HG03095 (cell line): Measurements from ENCODE around the gene ARRDC5.
"Not testable (repeated sequence)": the region's sequence is repeated elsewhere in the genome, so short reads cannot be mapped to it uniquely, and the experiment has no call there.

ENCODE experiments used
- ATAC-seq: cut with Tn5 transposase; IDR thresholded peaks from one replicate; pipeline ENCODE4 v1.9.1; 2021; ENCODE audit warnings: moderate library complexity; ENCODE audit not compliant: unreplicated experiment

The ARRDC5 gene

DNA sequence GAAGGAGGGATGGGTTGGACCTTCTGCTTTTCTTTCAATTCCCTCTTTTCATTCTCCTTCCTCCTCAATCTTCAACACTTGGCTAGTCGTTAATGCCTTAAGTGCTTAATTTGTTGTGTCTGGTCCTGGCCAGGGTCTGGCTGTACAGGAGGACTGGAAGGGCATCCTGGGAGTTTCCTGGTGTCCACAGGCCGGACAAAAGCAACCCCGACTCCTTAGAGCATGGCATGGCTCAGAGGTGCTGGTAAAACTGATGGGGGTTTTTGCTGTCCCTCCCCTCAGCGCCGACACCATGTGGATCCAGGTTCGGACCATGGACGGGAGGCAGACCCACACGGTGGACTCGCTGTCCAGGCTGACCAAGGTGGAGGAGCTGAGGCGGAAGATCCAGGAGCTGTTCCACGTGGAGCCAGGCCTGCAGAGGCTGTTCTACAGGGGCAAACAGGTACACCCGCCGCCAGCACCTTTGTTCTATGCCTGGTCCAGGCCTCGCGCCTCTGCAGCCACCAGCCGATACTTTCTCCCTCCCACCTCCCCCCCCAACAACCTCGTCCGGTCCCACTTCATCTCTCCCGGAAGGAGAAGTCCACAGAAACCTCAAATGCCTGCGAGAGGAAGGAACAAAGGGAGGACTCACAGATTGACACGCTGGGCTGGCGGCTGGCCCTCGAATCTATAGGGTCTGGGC is 8.0 kb upstream of the ARRDC5 start:
- no peak for ATAC-seq

DNA sequence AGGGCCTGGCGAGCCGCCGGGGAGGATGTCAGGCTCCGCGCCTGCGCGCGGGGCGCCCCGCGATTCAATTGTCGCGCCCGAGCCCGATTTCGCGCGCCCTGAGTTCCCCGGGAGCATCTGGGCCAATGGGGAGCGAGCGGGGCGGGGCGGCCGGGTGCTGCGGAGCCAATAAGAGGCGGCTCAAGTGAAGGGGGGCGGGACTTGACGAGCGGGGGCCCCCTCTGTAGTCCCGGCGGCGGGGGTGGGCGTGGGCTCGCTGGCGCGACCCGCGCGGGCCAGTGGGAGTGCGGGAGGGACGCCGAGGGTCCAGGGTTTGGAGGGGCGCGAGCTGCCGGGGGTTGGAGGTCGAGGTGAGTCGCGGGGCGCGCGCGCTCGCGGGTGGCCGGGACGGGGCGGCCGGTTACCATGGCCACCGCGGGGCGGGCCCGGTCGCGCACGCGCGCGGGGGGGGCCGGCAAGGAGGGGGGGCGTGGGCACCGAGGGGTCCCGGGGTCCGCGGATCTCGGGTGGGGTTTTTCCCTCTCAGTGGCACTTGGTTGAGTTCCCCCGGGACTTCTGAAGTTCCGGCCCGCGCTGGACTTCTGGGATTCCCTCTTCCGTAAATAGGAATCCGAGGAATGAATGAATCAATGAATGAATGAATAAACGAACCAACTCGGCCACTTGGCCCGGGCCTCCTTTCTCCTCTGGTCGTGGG is 7.3 kb upstream of the ARRDC5 start:
- ATAC-seq: peak; percentile 54

DNA sequence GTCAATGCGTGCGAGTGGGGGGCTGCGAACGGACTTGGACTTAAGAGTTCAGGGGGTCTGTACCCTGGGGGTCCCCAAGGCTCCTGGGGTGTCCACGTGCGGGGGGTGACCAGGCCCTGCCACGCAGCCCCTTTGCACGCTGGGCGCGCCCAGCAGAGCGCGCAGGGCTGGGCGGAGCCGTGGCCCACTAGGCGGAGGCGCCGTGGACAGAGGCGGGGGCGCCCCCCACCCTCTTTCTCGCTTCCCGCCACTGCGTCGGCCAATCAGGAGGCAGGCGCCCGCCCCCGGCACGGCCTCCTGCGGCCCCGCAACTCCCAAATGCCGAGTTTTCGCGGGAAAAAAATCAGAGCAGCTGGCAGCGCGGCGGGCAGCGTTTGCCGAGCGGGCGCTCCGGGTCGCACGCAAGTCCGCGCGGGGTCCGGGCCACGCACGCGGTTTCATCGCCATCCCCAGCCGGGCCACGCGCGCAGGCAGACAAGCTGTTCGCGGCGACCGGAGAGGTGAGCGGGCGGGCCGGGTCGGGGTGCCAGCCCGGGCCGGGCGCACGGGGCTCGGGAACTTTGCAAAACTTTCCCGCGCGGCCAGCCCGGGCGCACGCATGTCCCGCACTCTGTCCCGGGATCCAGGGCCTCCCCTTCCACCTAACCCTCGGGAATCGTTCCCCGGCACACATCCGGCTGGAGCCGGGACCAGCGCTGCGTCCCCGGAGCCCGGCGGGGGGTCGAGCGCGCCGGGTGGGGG is 6.6 kb upstream of the ARRDC5 start, which contains the start of gene UHRF1:
TSS of gene UHRF1 (plus strand) at position 346 of the 741 bp plus-strand sequence. CDS start 1,385 bp downstream, outside the sequence.
- peak; percentile 21 for ATAC-seq

DNA sequence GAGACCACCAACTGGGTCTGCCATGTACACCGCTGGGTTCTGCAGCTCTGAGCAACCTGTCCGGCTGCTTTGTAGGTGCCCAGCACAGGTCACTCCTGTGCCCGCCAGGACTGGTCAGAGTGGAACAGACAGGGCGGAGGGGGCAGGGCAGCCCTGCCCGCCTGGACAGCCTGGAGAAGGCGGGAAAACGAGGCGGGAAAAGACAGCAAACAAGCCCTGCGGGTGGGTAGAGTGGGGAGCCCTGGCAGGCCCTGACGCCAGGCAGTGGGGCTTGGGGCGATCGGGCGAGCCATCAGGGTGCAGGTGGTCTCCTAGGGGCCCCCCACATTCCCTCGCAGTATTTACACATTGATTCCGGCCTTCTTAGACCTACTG is 6.1 kb upstream of the ARRDC5 start:
- ATAC-seq: no peak

DNA sequence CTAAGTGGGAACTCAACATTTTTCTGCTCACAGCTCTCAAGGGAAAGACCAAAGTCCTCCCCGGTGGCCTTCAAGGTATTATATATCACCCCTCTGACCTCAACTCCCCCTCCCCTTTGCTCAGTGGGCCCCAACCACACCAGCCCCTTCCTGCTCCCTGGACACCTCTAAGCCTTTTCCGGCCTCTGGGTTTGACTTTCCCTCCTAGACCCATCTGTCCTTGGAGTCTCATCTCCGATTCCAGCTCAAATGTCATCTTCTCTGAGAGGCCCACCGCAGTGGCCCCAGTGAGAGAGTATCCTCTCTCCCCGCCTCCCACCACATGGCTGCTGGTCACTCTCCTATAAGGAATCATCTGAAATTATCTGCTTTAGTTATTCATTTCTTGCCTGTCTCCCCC is 5.7 kb upstream of the ARRDC5 start:
- no peak for ATAC-seq

DNA sequence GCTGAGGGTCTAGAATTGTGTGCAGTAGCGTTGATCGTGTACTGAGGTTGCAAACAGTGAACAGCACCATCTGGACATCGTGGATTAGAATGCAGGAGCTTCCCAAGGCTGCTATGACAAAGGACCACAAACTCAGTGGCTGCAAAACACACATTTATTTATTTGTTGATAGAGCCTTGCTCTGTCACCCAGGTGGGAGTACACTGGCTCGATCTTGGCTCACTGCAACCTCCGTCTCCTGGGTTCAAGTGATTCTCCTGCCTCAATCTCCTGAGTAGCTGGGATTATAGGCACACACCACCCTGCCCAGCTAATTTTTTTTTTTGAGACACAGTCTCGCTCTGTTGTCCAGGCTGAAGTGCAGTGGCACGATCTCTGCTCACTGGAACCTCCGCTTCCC is 4.3 kb upstream of the ARRDC5 start:
- ATAC-seq: no peak

DNA sequence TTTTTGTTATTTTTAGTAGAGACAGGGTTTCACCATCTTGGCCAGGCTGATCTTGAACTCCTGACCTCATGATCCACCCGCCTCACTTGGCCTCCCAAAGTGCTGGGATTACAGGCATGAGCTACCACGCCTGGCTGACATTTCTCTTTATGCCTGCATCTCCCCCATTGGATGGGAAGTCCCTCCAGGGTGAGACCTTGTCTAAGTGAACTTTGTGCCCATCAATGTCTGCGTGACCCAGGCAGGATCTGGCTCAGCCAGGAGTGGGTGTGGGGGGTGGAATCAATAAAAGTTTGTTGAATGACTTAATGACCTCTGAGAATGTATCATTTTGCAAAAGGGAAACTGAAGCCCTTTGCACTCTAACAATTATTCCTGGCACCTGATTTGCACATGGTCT is 1.8 kb upstream of the ARRDC5 start:
- ATAC-seq: no peak

DNA sequence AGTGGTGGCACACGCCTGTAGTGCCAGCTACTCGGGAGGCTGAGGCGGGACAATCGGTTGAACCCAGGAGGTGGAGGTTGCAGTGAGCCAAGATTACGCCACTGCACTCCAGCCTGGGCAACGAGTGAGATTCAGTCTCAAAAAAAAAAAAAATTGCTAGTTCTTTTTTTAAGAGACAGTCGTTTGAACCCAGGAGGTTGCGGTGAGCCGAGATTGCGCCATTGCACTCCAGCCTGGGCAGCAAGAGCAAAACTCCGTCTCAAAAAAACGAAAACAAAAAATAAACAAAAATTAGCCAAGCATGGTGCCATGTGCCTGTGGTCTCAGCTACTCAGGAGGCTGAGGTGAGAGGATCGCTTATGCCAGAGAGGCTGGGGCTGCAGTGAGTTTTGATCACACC is 1.8 kb downstream of the ARRDC5 start:
- not testable (repeated sequence) for ATAC-seq

DNA sequence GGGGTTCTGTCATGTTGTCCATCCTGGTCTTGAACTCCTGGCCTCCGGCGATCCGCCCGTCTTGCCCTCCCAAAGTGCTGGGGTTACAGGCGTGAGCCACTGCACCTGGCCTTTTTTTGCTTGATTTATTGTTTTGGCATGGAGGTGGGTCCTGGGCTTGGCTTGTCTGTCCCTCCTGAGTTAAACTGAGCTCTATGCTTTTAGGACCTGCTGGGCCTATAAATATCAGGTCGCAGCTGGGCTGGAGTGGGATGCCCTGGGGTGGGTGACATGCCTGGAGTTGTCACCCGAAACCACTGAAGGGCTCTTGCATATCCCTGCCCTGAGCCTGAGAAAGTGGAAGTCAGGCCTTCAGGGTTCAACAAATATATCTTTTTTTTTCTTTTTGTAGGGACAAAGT is 5.5 kb downstream of the ARRDC5 start:
- ATAC-seq: no peak

DNA sequence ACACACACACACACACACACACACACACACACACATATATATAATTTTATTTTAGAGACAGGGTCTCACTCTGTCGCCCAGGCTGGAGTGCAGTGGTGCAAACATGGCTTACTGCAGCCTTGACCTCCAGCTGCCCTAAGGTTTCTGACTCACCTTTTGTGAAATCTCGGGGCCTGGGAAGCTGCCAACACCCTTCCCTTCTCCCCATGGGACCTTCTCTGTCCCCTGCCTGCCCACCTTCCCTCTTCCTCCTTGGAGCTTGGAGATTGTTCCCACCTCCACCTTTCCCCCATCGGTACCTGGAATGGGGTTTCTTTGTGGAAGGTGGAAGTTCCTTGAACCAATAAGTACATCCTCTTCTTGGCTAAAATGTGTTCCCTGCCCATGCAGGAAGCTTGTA is 6.3 kb downstream of the ARRDC5 start:
- no peak for ATAC-seq

DNA sequence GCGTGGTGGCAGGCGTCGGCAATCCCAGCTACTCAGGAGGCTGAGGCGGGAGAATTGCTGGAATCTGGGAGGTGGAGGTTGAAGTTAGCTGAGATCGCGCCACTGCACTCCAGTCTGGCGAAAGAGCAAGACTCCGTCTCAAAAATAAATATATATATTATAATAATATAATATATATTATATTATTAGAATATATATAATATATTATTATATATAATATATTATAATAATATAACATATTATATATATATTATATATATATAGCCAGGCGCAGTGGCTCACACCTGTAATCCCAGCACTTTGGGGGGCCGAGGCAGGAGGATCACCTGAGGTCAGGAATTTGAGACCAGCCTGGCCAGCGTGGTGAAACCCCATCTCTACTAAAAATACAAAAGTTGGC is 9.7 kb downstream of the ARRDC5 start:
- ATAC-seq: not testable (repeated sequence)

DNA sequence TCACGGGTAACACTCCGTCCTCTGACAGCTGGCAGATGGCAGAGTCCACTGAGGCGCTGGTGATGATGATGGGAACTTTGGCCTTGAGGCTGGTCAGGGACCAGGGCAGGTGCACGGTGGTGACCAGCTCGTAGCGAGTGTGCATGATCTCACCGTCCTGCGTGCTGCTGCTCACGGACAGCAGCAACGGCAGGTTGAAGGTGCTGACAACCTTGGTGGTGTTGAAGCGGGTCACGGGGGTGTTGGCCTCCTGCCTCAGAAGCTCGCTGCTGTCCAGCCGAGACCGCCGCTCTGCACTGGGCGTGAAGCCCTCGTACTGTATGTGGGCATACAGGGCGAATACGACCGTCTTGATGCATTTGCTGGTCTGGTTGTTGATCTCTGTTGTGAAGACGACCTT is 11.6 kb downstream of the ARRDC5 start:
- ATAC-seq: no peak

DNA sequence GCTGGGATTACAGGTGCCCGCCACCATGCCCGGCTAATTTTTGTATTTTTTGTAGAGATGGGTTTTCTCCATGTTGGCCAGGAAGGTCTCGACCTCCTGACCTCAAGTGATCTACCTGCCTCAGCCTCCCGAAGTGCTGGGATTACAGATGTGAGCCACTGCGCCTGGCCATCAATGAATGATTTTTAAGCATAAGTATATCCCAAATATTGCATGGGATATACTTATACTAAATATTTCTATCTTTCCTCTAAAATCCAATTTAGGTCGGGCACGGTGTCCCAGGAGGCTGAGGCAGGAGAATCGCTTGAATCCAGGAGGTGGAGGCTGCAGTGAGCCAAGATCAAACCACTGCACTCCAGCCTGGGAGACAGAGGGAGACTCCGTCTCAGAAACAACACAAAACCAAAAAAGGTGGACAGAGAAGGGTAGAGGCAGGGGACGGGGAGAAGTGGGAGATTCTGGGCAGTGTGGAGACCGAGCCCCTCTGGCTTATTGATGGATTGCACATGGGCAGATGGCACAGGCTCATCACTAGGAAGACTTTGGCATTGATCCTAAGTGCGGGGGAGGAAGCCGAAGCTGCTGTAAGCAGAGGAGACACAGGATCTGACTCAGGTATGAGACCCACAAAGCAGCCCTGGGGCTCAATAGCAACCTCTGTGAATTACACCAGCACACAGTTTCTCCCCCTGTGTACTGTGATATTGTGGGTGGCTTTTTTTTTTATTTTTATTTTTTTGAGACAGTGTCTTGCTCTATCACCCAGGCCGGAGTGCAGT is 13.5 kb downstream of the ARRDC5 start:
- no peak for ATAC-seq

DNA sequence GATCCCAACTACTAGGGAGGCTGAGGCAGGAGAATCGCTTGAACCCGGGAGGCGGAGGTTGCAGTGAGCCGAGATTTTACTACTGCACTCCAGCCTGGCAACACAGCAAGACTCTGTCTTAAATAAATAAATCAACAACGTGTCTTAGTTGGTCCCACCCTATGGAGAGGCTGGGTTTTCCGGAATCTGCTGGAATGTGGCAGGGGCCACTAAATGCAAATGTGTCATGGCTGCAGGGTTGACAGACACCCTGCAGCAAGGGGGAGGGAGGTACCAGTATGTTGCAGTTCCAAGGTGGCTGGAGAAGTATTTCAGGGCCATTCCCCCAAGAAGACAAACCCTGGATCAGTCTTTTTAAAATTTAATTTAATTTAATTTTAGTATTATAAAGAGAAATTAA is 14.9 kb downstream of the ARRDC5 start:
- ATAC-seq: not testable (repeated sequence)

DNA sequence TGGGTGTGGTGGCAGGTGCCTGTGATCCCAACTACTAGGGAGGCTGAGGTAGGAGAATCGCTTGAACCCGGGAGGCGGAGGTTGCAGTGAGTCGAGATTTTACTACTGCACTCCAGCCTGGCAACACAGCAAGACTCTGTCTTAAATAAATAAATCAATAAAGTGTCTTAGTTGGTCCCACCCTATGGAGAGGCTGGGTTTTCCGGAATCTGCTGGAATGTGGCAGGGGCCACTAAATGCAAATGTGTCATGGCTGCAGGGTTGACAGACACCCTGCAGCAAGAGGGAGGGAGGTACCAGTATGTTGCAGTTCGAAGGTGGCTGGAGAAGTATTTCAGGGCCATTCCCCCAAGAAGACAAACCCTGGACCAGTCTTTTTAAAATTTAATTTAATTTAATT is 17.7 kb downstream of the ARRDC5 start:
- not testable (repeated sequence) for ATAC-seq

DNA sequence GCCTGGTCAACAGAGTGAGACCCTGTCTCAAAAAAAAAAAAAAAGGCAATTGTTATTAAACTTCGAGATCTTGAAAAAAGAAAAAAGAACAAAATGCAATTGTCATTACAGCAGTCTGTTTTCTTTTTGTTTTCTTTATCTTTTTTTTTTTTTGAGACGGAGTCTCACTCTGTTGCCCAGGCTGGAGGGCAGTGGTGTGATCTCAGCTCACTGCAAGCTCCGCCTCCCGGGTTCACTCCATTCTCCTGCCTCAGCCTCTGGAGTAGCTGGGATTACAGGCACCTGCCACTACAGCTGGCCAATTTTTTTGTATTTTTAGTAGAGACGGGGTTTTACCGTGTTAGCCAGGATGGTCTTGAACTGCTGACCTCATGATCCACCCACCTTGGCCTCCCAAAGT is 19.8 kb downstream of the ARRDC5 start:
- not testable (repeated sequence) for ATAC-seq

DNA sequence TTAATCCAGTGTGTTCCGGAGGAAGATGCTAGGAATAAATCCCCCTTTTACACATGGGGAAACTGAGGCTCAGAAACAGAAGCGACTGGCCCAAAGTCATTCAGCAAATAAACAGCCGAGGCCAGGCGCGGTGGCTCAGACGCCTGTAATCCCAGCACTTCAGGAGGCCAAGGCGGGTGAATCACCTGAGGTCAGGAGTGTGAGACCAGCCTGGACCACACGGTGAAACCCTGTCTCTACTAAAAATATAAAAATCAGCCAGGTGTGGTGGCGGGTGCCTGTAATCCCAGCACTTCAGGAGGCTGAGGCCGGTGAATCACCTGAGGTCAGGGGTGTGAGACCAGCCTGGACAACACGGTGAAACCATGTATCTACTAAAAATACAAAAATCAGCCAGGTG is 23.7 kb downstream of the ARRDC5 start:
- ATAC-seq: no peak

DNA sequence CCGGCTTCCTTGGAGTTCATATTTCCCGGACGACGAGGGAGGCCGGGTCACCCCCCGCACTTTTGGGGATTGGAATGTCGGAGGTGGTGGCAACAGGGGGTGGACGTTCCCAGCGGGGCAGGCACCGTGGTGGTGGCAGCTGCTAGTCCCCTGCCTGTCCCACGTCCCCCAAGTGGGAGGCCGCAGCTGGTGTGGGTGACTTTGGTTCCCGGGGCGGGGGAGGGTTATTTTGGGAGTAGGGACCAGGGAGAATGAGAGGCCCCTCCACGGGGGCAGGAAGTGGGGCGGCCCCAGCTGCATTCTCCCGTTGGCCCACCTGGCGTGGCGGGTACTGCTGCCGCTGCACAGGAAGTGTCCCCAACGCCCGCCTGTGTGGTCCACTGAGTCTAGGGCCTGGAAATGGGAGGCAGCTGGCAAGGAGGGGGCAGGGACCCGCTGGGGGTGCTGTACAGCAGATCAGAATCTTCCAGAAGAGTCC is 24.2 kb downstream of the ARRDC5 start:
- no peak for ATAC-seq

DNA sequence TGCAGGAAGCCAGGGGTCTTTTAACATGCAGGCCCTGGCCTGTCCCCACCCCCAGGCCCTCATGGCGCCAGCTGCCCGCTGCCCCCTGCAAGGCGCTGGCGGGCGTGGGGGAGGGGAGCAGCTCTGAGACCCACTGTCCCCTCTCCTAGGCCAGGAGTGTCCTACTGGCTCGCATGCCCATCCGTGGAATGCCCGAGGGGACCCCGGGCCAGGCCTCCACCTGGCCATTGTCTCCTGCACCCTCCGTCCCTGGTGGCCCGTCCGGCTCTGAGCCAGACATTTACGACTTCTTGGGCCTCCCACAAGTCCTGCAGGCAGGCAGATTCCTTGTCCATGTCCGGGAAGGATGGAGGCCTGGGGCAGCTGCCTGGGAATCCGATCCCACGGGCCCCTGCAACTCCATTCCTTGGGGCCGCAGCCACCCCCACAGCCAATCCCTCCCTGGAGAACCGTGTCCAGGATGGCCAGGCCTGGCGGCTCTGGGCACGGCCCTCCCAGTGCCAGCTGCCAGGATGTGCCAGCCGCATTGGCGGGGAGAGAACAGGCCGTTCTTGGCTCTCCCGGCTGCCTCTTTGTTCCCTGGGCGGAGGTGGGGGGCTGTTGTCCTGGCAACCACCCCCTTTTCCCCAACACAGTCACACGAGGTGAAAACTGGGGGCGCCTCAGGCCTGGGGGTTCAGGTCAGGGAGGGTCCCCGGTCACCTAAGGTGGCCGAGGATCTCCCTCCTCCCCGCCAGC is 24.8 kb downstream of the ARRDC5 start:
- ATAC-seq: no peak

DNA sequence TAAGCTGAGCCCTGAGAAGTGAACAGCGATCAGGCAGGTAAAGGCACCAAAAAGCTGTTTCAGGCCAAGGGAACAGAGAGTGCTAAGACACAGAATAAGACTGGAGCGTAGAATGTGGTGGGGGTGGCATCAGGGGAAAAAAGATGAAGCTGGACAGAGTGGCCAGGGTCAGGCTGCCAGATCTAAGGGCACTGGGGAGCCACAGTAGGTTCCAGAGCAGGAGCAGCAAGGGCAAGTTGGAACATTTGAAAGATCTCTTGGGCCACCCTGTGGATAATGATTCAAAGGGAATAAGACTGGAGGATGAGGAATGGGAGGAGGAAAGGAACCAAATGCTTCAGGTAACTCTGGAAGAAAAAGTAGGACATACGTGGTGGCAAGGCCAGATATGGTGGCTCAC is 28.8 kb downstream of the ARRDC5 start:
- ATAC-seq: no peak
